ENCODE measurements around the gene CHST4.
"Not testable (repeated sequence)": the region's sequence is repeated elsewhere in the genome, so short reads cannot be mapped to it uniquely, and the experiment has no call there.

CHST4 gene

DNA sequence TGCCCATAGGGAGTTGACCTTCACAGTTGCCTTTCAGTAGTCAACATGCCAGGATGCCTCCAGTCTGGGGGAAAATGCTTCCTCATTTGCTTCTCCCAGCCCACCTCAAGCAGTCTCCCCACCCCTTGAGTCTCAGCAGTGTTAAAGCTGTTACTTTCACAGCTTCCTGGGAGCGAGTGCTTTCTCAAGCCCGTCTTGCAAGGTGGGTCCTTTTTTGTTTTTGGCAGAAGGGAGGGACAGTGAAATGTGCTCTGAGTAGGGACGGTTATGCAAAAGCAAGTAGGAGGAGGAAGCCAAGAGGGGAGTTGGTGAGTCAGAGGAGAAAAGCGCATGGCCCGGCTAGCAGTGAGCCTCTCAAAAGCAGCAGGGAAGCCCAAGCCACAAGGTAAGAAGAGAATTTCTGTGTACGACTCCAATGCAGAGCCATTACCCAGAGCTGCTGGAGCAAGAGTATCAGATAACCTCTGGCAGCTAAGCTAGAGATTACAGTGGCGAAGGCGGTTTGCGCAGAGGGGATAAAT lies at the start of gene CHST4:
CHST4 (plus strand) TSS at position 316 of the 521 bp plus-strand sequence. CDS start 10,252 bp downstream, outside the sequence.
- DNase-seq, result no peak

DNA sequence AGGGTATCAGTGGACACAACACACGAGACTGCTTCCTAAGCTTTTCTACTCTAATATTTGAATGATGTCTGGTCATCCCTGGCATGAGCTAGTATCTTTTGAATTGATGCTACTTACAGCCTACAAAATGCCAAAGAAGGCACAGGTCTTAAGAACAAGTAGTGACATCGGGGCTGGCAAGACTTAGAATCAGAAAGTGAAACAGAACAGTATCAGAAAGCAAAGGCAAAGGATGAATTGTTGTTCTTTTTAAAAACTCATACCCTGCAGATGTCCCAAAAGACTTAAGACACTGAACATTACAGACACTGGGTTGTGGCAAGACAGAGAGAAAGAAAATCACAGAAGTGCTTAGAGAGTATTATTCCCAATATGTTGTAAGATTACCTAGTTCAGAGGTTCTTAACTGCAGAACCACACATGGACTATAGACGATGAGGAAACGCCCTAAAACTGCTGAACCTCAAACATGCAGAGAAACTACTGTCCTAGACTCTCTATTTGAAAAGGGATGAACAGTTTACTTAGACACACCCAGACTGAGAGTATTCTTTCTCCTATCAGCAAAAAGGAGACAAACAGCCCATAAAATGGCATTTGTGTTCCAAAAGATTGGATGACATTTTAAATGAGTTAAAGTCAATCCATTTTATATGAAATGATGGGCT lies 49.6 kb upstream of the CHST4 start:
- no peak for DNase-seq

DNA sequence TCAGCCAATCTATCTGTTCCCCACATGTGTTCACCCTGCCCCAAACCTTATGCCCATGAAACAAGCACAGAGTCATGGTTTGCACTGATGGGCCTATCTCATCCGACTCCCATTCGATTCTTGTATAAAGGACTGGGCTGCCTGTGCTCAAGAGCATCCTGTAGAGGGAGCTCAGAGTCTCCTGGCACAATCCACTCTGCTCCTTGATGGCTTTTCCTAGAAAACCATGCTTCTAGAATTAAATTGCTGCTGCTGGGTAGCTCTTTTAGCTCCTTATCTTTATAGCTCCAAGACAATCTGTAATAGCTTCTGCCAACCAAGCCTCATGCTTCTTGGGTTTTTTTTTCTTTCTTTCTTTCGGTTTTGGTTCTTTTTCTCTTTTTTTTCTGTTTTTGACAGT lies 46.8 kb upstream of the CHST4 start:
- DNase-seq, result no peak

DNA sequence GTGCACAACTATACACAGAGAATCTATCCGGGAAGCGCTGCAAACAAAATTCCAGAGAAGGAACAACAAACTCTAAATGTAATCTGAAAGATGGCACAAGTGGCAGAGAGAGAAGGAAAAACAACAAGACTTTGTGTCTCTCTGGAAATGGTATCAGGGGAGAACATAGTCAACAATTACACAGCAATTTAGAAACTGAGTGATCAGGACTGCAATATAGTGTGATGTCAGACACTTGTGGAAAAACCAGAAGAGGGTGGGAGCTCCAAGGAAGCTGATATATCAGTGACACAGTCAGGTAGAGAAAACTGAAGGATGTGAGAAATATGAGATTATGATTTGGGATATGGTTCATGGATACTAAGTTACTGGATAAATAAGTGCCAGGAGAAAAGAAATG lies 45.3 kb upstream of the CHST4 start:
- DNase-seq, result no peak

DNA sequence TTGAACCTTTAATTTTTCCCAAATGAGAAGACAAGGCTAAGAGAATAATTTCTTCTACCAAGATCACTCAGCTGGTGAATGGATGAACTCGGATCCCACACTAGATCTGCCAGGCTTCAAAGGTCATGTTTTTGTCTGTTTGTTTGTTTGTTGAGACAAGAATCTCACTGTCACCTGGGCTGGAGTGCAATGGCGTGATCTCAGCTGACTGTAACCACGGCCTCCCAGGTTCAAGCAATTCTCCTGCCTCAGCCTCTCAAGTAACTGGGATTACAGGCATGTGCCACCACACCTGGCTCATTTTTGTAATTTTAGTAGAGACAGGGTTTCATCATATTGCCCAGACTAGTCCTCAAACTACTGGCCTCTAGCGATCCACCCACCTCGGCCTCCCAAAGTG lies 43.7 kb upstream of the CHST4 start:
- DNase-seq, result no peak

DNA sequence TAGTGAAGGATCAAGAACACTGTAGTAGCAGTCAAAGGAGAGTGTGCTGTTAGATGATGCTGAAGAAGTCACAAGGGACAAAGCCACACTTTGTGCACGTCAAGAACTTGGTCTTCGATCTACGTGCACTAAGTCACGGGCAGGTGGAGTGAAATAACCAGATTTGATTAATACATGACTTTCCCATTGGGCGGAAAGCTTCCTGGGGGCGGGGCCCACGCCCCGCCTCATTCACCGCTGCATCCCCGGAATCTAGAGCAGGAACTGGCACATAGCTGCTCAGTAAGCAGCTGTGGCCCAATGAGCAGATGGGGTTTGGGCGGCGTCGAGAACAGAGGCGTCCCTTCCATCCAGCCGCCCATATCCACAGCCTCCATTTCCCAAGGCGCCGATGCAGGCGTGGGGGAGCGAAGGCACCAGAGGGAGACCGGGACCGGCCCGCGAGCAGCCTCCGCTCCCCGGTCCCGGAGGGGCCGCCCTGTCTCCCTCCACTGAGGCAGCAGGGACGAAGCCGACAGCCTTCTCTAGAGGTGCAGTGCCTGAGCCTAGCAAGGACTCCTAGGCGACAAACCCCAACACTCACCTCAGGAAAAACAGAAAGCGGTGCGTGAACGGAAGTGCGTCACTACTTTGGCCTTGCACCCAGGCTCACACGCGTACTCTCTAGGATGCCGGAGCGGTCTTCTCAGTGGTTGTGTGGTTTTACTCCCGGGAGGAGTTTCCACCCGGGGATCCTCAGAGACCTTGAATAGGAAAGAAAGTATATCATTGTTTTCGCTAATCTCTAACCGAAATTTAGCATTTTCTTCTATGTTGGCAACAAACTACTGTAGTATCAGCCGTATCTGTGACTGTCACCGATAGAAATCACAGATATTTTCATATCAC lies 42.0 kb upstream of the CHST4 start:
- peak; percentile 85 to 89 for DNase-seq

DNA sequence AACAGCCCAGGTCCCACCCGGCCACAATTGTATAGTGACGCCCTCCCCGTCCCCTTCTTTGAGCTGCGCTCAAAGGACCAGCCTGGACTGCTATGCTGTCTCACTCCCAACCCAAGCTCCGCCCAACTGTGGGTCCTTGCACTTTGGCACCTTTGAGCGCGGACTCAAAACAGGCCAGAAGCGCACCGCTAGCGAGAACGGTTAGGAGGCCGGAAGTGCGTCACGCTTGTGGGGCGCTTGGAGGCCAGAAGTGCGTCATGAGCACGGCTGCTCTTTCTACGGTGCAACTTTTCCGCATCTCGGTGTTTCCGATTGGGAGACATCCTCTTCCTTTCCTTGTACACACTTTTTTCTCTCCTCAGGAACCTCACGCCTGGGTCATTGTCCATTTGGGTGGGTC lies 37.1 kb upstream of the CHST4 start, which contains the start of gene ZNF19:
ZNF19 (minus strand) TSS at position 203 of the 400 bp plus-strand sequence. CDS start 7,210 bp downstream, outside the sequence.
- DNase-seq, result no peak

DNA sequence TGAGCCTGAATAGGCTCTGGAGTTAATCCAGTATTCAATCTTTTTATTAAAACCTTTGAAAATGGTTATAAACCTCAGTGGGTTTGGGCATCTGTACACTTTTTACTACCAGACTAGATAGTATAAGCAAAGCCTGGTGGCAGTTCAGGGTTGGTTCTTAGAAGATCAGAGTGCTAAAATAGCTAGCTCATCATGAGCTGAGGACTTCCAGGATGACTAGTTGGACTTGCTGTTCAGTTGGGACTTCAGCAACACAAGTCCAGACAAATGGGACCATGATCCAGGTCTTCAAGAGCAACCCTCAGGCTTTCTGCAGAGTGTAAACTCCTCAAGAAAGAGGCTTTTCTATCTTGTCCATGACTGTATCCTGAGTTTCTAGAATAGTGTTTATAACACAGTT lies 35.9 kb upstream of the CHST4 start:
- no peak for DNase-seq

DNA sequence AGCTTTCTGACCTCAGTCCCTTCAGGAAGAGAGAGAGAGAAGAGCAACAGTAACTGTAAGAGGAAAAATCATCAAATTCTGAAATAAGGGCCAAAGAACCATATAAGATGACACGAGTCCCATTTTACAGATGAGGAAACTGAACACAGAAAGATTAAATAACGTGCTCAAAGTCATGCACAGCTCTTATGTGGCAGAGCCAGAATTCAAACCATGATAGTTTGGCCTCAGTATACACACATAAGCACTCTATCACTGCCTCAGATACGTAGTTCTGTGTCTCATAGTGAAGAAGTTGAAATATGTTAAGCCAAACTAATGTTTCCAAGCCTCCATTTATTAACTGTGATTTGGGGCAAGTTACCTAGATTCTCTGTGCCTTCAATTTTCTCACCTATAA lies 35.2 kb upstream of the CHST4 start:
- DNase-seq, result no peak

DNA sequence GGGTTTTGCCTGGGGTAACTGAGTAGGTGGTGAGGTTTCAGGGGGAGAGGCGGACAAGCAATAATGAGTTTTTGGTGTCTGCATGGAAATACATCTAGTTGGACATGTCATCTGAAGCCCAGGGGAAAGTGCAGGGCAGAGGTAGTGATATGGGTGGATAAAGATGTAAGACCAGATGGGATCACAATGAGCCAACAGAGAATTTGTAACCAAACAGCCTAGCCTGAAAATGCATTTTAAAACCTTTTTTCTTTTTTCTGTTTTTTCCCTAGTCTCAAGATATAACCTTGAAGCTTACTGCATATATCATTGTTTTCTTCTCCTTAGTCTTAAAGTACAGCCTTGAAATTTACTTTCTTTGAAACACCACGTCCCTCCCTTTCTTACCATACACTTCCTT lies 33.4 kb upstream of the CHST4 start:
- no peak for DNase-seq

DNA sequence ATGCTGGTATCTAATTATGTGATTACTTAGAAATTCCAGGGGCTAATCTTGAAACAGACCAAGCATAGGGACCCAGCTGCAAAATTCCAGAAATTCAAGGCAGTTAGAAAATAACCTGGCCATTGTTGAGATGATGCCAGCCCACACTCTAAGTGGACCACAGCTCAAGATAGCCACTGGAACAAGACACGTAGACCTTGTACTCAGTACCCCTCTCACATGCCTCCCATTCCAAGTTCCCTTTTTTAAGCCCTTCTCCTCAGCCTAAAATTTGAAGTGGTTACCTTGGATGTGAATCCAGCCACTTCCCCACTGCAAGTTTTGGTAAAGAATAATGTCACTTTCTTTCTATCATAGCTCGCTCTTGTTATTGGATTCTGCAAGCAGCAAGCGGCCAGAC lies 33.0 kb upstream of the CHST4 start:
- DNase-seq, result no peak

DNA sequence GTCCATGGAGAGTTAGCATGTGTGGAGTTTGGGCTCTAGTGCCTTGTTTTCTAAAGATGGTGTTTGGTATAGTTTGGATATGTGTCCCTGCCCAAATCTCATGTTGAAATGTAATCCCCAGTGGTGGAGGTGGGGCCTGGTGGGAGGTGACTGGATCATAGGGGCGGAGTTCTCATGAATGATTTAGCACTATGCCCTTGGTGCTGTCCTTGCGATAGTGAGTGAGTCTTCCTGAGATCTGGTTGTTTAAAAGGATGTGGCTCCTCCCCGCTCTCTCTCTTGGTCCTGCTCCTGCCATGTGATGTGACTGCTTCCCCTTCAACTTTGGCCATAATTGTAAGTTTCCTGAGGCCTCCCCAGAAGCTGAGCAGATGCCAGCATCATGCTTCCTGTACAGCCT lies 28.2 kb upstream of the CHST4 start:
- no peak for DNase-seq

DNA sequence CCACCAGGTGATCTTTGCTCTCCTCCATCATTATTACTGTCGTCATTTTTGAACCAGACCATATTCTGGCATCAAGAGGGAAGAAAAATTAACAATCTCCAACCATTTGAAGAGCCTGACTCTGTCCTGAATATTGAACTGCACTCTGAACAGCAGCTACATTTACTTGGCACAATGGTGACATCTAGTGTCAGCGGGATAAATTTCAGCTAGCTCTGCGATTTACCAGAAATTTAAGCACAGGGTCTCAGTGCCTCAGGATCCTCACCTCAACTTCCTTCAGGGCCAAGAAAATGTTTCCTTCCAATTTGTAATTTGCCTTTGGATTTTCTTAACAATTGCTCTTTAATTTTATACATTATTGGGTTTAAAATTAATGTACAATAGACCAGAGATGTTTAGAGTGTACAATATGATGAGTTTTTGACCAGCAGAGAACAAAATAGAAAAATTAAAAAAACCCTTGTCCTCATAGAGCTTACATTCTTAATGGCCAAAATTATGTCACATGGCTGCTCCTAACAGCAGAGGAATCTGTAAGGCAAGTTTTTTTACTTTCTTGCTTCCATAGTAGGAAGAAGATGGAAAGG lies 26.4 kb upstream of the CHST4 start:
- peak; percentile 30 to 67 for DNase-seq

DNA sequence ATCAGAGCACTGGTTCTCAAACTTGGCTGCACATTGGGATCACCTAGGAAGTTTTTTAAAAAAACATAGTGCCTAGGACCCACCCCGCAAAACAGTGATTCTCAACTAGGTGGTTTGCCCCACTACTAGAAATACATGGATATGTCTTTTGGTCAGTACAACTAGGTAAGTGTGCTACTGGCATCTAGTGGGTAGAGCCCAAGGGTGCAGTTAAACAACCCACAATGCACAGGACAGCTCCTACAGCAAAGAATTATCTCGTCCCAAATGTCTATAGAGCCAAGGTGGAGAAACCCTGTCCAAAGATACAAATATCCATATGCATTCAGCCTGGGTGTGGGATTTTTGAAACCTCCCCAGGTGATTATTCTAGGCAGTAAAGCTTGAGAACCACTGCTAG lies 25.3 kb upstream of the CHST4 start:
- no peak for DNase-seq

DNA sequence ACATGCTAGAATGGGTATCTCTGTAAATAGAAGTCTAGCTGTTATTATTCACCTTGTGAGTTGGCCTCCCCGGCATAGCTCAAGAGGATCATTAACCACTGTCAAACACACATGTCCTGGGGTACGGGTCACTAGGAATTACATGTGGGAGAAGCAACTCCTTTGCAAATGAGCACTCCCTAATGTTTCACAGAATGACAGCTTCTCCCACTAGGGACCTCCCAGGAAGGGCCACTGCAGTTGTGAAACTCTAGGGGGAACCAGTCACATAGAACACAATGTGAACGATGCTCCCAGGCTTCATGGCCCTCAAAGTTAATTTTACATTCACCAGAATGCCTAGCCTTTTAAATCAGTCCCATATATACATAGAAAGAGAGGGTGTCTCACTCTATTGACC lies 24.7 kb upstream of the CHST4 start:
- DNase-seq, result no peak

DNA sequence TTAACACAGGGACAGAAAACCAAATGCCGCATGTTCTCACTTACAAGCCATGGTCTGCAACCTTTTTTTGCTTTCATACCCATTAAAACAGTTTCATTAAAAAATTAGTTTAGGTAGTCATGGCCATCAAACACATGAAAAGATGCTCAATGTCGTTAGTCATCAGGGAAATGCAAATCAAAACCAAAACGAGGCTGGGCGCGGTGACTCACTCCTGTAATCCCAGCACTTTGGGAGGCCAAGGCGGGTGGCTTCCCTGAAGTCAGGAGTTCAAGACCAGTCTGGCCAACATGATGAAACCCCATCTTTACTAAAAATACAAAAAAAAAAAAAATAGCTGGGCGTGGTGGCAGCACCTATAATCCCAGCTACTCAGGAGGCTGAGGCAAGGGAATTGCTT lies 22.2 kb upstream of the CHST4 start:
- not testable (repeated sequence) for DNase-seq

DNA sequence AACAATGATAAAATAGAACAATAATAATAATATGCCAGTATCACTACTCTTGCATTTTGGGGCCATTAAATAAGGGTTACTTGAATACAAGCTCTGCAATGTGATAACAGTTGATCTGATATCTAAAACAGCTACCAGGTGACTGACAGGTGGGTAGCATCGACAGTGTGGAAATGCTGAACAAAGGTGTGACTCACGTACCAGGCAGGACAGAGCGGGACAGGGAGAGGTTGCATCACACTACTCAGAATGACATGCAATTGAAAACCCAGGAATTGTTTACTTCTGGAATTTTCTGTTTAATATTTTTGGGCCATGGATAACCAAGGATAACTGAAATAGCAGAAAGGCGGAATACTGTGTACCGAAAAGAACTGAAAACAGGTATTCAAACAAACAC lies 21.3 kb upstream of the CHST4 start:
- no peak for DNase-seq

DNA sequence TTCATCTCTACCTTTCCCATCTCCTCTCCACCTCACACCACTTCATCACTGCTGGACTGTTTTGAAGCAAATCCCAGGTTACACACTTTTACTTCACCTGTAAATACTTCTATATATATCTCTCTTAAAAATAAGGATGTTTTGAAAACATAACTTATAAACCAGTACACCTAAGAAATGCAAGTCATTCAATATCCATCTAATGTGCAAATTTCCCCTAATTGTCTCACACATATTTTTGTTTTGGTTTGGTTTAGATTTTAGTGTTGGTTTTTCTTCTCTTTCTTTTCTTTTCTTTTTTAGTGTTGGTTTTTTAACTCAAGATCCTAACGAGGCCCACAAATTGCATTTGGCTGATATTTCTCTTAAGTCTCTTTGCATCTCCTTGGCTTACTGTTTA lies 19.2 kb upstream of the CHST4 start:
- DNase-seq, result no peak

DNA sequence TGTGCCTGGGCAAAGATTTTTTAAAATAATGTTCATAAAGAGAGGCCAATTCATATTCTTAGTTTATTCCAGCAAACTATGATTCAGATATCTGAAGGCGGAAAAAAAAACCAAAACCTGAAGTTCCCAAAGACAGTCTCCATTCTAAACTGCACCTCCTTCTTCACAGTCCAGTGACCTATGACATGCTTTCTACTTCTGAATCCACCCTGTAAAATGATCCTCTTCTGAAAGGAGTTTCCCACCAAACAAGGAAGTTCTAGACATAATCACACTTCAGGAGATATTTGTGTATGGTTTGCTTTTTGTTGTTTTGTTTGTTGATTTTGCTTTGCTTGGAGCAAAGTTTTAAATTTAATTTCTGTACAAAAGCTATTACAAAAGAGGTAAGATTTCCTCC lies 12.9 kb upstream of the CHST4 start:
- DNase-seq, result no peak

DNA sequence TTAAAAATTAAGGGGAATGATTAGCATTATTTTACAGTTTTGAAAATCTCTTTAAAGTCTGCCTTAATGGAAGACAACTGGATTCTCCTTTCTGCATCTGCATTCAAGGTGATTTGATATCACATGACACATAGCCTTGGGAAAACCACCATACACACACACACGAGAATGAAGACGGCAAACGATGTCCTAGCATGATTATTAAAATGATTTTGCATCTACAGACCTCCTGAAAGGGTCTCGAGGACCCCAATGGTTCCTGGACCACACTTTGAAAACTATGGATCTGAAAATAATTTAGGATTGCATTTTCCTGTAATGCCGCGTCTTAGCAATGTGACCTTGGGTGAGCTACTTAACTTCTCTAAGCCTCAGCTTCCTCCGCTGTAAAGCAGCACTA lies 11.8 kb upstream of the CHST4 start:
- DNase-seq, result no peak

DNA sequence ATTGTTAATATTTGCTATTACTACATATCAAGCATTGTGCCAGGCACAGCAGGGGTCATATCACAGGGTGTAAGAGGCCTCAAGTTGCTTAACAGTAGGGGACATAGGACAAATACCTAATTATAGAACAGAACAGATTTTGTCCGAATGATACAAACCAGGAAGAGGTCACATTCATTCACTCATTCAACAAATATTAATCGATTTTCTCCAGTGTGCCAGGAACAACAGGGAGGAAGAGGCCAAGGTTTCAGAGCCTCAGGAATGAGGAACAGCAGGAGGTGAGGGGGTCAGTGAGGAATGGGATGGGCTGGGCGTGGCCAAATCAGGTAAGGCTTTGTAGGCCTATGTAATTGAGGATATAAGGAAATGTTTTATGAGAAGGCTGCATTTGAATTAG lies 11.2 kb upstream of the CHST4 start:
- no peak for DNase-seq

DNA sequence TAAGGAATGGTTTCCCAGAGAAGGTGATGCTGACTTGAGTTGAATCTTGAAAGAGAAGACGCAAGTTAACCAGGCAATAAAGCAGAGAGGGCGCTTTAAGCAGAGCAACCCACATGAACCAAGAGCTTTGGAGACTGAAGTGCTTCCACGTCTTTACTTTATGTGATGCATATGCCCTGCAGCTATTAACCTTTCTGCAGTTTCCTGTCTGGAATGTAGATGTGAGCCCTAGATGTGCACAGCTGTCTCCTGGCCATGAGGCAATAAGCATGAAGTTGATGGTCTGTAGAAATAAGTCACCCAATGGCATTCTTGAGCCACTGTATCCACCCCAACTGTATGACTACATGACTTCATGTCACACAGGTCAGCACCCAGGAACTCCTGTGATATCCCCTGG lies 5.7 kb upstream of the CHST4 start:
- DNase-seq, result no peak

Data from CD4-positive, alpha-beta T cell treated with Interleukin-1 beta for 1 hour (primary cell).